A549 (cell line): Measurements from ENCODE around the gene CD63. TPM values are rescaled to one million over a fixed set of nuclear protein-coding genes. Genes with fewer than 3 reads are reported as not detected.
A peak's percentile ranks its signal among the peaks of the same experiment; 100 is the strongest.

Source experiments
- ATAC-seq, 2 experiments: fragments of 200-7000 bp in 1 of 2; fragments of >200 bp in 1 of 2; cut with Nextera tagmentation in 1 of 2; cut with Tn5 transposase in 1 of 2; 3 replicates each; pipeline versions ENCODE4 v1.8.0 to v1.9.1; 2018 to 2020; ENCODE audit warnings: mild to moderate bottlenecking in 1 of 2, moderate library complexity in 1 of 2
- CTCF ChIA-PET: fragments of 300-600 bp; sonication (Branson Sonifier 250); formaldehyde crosslinking; extraction: SDS; loops from one replicate; lab custom pipeline; 2021; ENCODE audit warnings: antibody characterized with exemption, inconsistent platforms; lab: Yijun Ruan, JAX
- POLR2A ChIA-PET: fragments of 350-600 bp; formaldehyde crosslinking; extraction: SDS; loops from one replicate; lab custom pipeline; 2021; ENCODE audit warnings: antibody characterized with exemption, inconsistent platforms; lab: Yijun Ruan, JAX
- DNase-seq, 2 experiments: peaks; one replicate each; pipeline versions ENCODE4 v3.0.0 to v3.0.0-alpha.2; 2011 to 2016; ENCODE audit warnings: low read depth in 1 of 2, low spot score in 1 of 2
- FAIRE-seq: peaks from 2 replicates; lab custom pipeline; 2011; peaks lifted over from hg19 to GRCh38; lab: Jason Lieb, UNC
- H3K27ac ChIP-seq, 2 experiments: fragments of >200 bp; sonication (Bioruptor Twin); formaldehyde crosslinking; 3 replicates each; pipeline ENCODE4 v1.5.1; 2016 to 2017
- H3K4me1 ChIP-seq: fragments of >200 bp; sonication (Bioruptor Twin); formaldehyde crosslinking; 3 replicates; pipeline ENCODE4 v1.6.1; 2016
- H3K4me2 ChIP-seq: fragments of >200 bp; sonication (Bioruptor Twin); formaldehyde crosslinking; 3 replicates; pipeline ENCODE4 v1.6.1; 2016
- H3K4me3 ChIP-seq: fragments of >200 bp; sonication (Bioruptor Twin); formaldehyde crosslinking; 3 replicates; pipeline ENCODE4 v1.5.1; 2016
- H3K9me3 ChIP-seq: fragments of >200 bp; sonication (Bioruptor Twin); formaldehyde crosslinking; 3 replicates; pipeline ENCODE4 v1.6.1; 2016
- CBX2 ChIP-seq: fragments of 200-600 bp; sonication (generic); IDR thresholded peaks from 2 replicates; pipeline ENCODE4 v1.6.1; 2016; ENCODE audit warnings: low read depth, mild to moderate bottlenecking, borderline replicate concordance
- CBX8 ChIP-seq: fragments of 200-600 bp; sonication (generic); IDR thresholded peaks from 2 replicates; pipeline ENCODE4 v1.6.1; 2016
- CEBPB ChIP-seq, 2 experiments: fragments of >200 bp in 1 of 2; sonication (Bioruptor Twin) in 1 of 2; formaldehyde crosslinking in 1 of 2; IDR thresholded peaks; 2 replicates each; pipeline ENCODE4 v1.6.1; 2012 to 2016
- EHMT2 ChIP-seq: fragments of 200-600 bp; sonication (generic); IDR thresholded peaks from 2 replicates; pipeline ENCODE4 v1.6.1; 2016; ENCODE audit warnings: antibody characterized with exemption, low read depth, mild to moderate bottlenecking, moderate library complexity
- HOXA7 ChIP-seq: fragments of 250-450 bp; sonication (Bioruptor Pico); IDR thresholded peaks from 2 replicates; pipeline ENCODE4 v1.5.0; 2020; ENCODE audit warnings: mild to moderate bottlenecking, moderate library complexity
- HOXB5 ChIP-seq: fragments of 250-450 bp; sonication (Bioruptor Pico); IDR thresholded peaks from 2 replicates; pipeline ENCODE4 v1.5.0; 2020; ENCODE audit warnings: mild to moderate bottlenecking, moderate library complexity
- KDM1A ChIP-seq: fragments of 200-600 bp; sonication (generic); IDR thresholded peaks from 2 replicates; pipeline ENCODE4 v1.6.1; 2016; ENCODE audit warnings: low read depth, mild to moderate bottlenecking
- MYC ChIP-seq: IDR thresholded peaks from 2 replicates; pipeline ENCODE4 v1.6.1; 2012; ENCODE audit warnings: mild to moderate bottlenecking, inconsistent platforms, low read length, improper control_type of control experiment, borderline replicate concordance
- NFE2L2 ChIP-seq: fragments of 150-350 bp; conservative IDR thresholded peaks from 2 replicates; pipeline ENCODE4 v1.6.1; 2014; ENCODE audit warnings: low read length
- RAD21 ChIP-seq, 2 experiments: fragments of >200 bp in 1 of 2; sonication (Bioruptor Twin) in 1 of 2; formaldehyde crosslinking in 1 of 2; IDR thresholded peaks in 1 of 2; conservative IDR thresholded peaks in 1 of 2; 2 replicates in 1 of 2; 3 replicates in 1 of 2; pipeline ENCODE4 v1.6.1; 2012 to 2018; ENCODE audit warnings: inconsistent platforms in 1 of 2
- SMC3 ChIP-seq: fragments of >200 bp; sonication (Bioruptor Twin); formaldehyde crosslinking; IDR thresholded peaks from 3 replicates; pipeline ENCODE4 v1.6.1; 2018; ENCODE audit warnings: inconsistent platforms
- ZSCAN20 ChIP-seq: fragments of 250-450 bp; sonication (Bioruptor Pico); IDR thresholded peaks from 2 replicates; pipeline ENCODE4 v1.8.0; 2022; ENCODE audit warnings: mild to moderate bottlenecking, moderate library complexity
- WGBS: methylation state at CpG from one replicate; pipeline ENCODE4 v1.1.6; 2017; ENCODE audit errors: missing lambda C conversion rate; 5-methylcytosine and 5-hydroxymethylcytosine counted together
- polyA plus RNA-seq, 4 experiments: library from polyadenylated mRNA; depleted of rRNA in 3 of 4; stranded (reverse); fragments of >200 nt; fragmentation: RNase III in 1 of 4; extraction: RNeasy Plus Mini Kit Qiagen cat#74134 plus additional on column Dnase treatment in 1 of 4; gene quantifications; 2 replicates in 3 of 4; 3 replicates in 1 of 4; pipeline ENCODE4 v1.2.3, GENCODE V29; 2011 to 2017
- small RNA-seq, 6 experiments: library from RNA; depleted of rRNA; stranded (forward); fragments of <200 nt; gene quantifications; one replicate each; pipeline ENCODE3, GENCODE V24; 2012
- TF ChIP-seq, protein P1 (sequence below): IDR thresholded peaks from 2 replicates; pipeline ENCODE4 v1.6.1; 2012; ENCODE audit warnings: low read depth, borderline replicate concordance
- TF ChIP-seq, protein P2 (sequence below): fragments of >200 bp; sonication (Bioruptor Twin); formaldehyde crosslinking; IDR thresholded peaks from 2 replicates; pipeline ENCODE4 v1.6.1; 2016
- TF ChIP-seq, protein P3 (sequence below): IDR thresholded peaks from 2 replicates; pipeline ENCODE4 v1.6.1; 2012
- TF ChIP-seq, protein P4 (sequence below): fragments of 450-650 bp; IDR thresholded peaks from 2 replicates; pipeline ENCODE4 v1.6.1; 2014; ENCODE audit warnings: antibody characterized with exemption
- TF ChIP-seq, protein P5 (sequence below): fragments of 250-450 bp; sonication (Bioruptor Pico); IDR thresholded peaks from 2 replicates; pipeline ENCODE4 v1.5.0; 2021; ENCODE audit warnings: mild to moderate bottlenecking, moderate library complexity, borderline replicate concordance

The CD63 gene
- polyA plus RNA-seq, 2 of the 4 experiments (the other 2 are of a cell fraction), result 530 to 724 TPM

DNA sequence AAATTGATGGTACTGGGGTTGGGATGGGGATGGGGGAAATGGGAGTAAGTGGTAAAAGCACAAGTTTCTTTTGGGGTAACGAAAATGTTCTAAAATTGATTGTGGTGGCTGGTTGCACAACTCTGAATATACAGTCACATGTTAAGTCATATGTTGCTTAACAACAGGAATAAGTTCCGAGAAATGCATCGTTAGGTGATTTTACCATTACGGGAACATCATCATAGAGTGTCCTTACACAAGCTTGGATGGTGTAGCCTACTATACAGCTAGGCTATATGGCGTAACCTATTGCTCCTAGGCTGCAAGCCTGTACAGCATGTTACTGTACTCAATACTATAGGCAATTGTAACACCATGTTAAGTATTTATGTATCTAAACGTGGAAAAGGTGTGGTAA is 52.1 kb downstream of the CD63 start:
- DNase-seq, result no peak
- no peaks in the 10 kb centered on the region for H3K9me3 ChIP-seq
- CTCF ChIA-PET, result interaction anchor here (1.3 to 2.2 kb wide), 4 partner anchors 20 to 62 kb away, joined by 4 to 9 read pairs (median 6); no protein-coding TSS in a partner anchor
- FAIRE-seq, result no peak
- no peak for ATAC-seq
- TF ChIP-seq CEBPB (IDR thresholded peaks at IDR 0.05), result 0 out of 4 replicates have a peak, but pooled peaks of 1 of the 2 experiments have one; percentile 7
- TF ChIP-seq SMC3, result no peak
- WGBS, result 47% methylated on average over 6 of the region's 6 CpGs
- H3K27ac ChIP-seq, result no peak overlapping the region
- H3K4me1 ChIP-seq, result peaks cover 5% of the 10 kb centered on the region; the same call in 1 of the 3 replicates
- no peak overlapping the region for H3K4me2 ChIP-seq
- H3K4me3 ChIP-seq, result no peak overlapping the region
- POLR2A ChIA-PET, result no interaction called here

DNA sequence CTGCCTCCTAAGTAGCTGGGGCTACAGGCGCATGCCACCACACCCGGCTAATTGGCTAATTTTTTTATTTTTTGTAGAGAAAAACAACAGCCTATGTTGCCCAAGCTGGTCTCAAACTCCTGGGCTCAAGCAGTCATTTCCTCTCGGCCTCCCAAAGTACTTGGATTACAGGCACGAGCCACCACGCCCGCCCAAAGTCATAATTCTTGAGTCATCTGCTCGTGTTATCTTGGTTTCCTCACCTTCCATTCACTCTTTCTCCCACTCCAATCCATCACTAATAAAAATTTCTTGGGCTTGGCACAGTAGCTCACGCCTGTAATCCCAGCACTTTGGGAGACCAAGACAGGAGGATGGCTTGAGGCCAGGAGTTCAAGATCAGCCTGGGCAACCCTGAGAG is 53.1 kb downstream of the CD63 start:
- WGBS, result 56% methylated on average over 8 of the region's 8 CpGs
- TF ChIP-seq, protein P1, sequence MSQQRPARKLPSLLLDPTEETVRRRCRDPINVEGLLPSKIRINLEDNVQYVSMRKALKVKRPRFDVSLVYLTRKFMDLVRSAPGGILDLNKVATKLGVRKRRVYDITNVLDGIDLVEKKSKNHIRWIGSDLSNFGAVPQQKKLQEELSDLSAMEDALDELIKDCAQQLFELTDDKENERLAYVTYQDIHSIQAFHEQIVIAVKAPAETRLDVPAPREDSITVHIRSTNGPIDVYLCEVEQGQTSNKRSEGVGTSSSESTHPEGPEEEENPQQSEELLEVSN, result no peak
- TF ChIP-seq RAD21 (conservative IDR thresholded peaks at IDR 0.05 in 1 of 2, IDR thresholded peaks at IDR 0.05 in 1 of 2) (no peak), MYC (no peak), HOXB5 (no peak), ZSCAN20 (no peak), CBX2 (no peak), KDM1A (no peak), CBX8 (no peak), HOXA7 (CRISPR knock-in tag) (no peak), NFE2L2 (no peak), SMC3 (no peak), EHMT2 (no peak)
- TF ChIP-seq, protein P2, sequence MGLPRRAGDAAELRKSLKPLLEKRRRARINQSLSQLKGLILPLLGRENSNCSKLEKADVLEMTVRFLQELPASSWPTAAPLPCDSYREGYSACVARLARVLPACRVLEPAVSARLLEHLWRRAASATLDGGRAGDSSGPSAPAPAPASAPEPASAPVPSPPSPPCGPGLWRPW, result no peak
- TF ChIP-seq, protein P3, sequence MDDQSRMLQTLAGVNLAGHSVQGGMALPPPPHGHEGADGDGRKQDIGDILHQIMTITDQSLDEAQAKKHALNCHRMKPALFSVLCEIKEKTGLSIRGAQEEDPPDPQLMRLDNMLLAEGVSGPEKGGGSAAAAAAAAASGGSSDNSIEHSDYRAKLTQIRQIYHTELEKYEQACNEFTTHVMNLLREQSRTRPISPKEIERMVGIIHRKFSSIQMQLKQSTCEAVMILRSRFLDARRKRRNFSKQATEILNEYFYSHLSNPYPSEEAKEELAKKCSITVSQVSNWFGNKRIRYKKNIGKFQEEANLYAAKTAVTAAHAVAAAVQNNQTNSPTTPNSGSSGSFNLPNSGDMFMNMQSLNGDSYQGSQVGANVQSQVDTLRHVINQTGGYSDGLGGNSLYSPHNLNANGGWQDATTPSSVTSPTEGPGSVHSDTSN, result no peak
- TF ChIP-seq, protein P4, sequence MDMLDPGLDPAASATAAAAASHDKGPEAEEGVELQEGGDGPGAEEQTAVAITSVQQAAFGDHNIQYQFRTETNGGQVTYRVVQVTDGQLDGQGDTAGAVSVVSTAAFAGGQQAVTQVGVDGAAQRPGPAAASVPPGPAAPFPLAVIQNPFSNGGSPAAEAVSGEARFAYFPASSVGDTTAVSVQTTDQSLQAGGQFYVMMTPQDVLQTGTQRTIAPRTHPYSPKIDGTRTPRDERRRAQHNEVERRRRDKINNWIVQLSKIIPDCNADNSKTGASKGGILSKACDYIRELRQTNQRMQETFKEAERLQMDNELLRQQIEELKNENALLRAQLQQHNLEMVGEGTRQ, result no peak
- TF ChIP-seq, protein P5, sequence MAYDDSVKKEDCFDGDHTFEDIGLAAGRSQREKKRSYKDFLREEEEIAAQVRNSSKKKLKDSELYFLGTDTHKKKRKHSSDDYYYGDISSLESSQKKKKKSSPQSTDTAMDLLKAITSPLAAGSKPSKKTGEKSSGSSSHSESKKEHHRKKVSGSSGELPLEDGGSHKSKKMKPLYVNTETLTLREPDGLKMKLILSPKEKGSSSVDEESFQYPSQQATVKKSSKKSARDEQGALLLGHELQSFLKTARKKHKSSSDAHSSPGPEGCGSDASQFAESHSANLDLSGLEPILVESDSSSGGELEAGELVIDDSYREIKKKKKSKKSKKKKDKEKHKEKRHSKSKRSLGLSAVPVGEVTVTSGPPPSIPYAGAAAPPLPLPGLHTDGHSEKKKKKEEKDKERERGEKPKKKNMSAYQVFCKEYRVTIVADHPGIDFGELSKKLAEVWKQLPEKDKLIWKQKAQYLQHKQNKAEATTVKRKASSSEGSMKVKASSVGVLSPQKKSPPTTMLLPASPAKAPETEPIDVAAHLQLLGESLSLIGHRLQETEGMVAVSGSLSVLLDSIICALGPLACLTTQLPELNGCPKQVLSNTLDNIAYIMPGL (CRISPR knock-in tag), result no peak
- Histone ChIP-seq H3K4me1 (no peaks in the 10 kb centered on the region; the same call in 2 of the 3 replicates), H3K9me3 (no peaks in the 10 kb centered on the region), H3K4me2 (no peak overlapping the region), H3K27ac (no peak overlapping the region), H3K4me3 (no peak overlapping the region)
- CTCF ChIA-PET, result interaction anchor here (1.3 to 1.4 kb wide), 2 partner anchors 63 to 121 kb away, joined by 3 to 4 read pairs; no protein-coding TSS in a partner anchor
- DNase-seq (no peak), FAIRE-seq (no peak), ATAC-seq (no peak)
- POLR2A ChIA-PET, result no interaction called here

Small RNAs within 50 kb of the gene (small RNA-seq; reads per million reads assigned to genes)
- gene AC009779.1 (0 reads per million in 6 experiments), gene RF00017 (0 reads per million in 6 experiments)

Other genes with a start within 250 kb of the CD63 start
- not detected in 2 replicates for gene OR6C68, start 236.6 kb downstream of the CD63 start, polyA plus RNA-seq (2011; rRNA removed)
- gene OR6C68, start 236.6 kb downstream of the CD63 start, polyA plus RNA-seq (2017; fragmentation: RNase III; extraction: RNeasy Plus Mini Kit Qiagen cat#74134 plus additional on column Dnase treatment), result not detected in 3 replicates
- gene OR6C4, start 179.4 kb downstream of the CD63 start, polyA plus RNA-seq (2011; rRNA removed), result not detected in 2 replicates
- not detected in 3 replicates for gene OR6C4, start 179.4 kb downstream of the CD63 start, polyA plus RNA-seq (2017; fragmentation: RNase III; extraction: RNeasy Plus Mini Kit Qiagen cat#74134 plus additional on column Dnase treatment)
- gene OR2AP1, start 156.5 kb downstream of the CD63 start, polyA plus RNA-seq (2011; rRNA removed), result not detected in 2 replicates
- gene OR2AP1, start 156.5 kb downstream of the CD63 start, polyA plus RNA-seq (2017; fragmentation: RNase III; extraction: RNeasy Plus Mini Kit Qiagen cat#74134 plus additional on column Dnase treatment), result not detected in 3 replicates
- gene OR10P1, start 92.1 kb downstream of the CD63 start, polyA plus RNA-seq (2011; rRNA removed), result not detected in 2 replicates
- not detected in 3 replicates for gene OR10P1, start 92.1 kb downstream of the CD63 start, polyA plus RNA-seq (2017; fragmentation: RNase III; extraction: RNeasy Plus Mini Kit Qiagen cat#74134 plus additional on column Dnase treatment)
- gene ITGA7, start 21.1 kb downstream of the CD63 start, polyA plus RNA-seq (2011; rRNA removed), result 1.1 and 1.4 TPM in 2 replicates
- 1.7 to 2.0 TPM (median 1.9 TPM) in 3 replicates for gene ITGA7, start 21.1 kb downstream of the CD63 start, polyA plus RNA-seq (2017; fragmentation: RNase III; extraction: RNeasy Plus Mini Kit Qiagen cat#74134 plus additional on column Dnase treatment)
- gene BLOC1S1, start 13.0 kb downstream of the CD63 start, polyA plus RNA-seq (2011; rRNA removed), result 112 and 115 TPM in 2 replicates
- 129 to 138 TPM (median 134 TPM) in 3 replicates for gene BLOC1S1, start 13.0 kb downstream of the CD63 start, polyA plus RNA-seq (2017; fragmentation: RNase III; extraction: RNeasy Plus Mini Kit Qiagen cat#74134 plus additional on column Dnase treatment)
- 8.1 and 9.1 TPM in 2 replicates for gene RDH5, start 8.6 kb downstream of the CD63 start, polyA plus RNA-seq (2011; rRNA removed)
- gene RDH5, start 8.6 kb downstream of the CD63 start, polyA plus RNA-seq (2017; fragmentation: RNase III; extraction: RNeasy Plus Mini Kit Qiagen cat#74134 plus additional on column Dnase treatment), result 3.4 to 5.4 TPM (median 4.1 TPM) in 3 replicates
- gene GDF11, start 14.1 kb upstream of the CD63 start, polyA plus RNA-seq (2011; rRNA removed), result 1.2 and 1.4 TPM in 2 replicates
- 2.8 to 3.6 TPM (median 3.1 TPM) in 3 replicates for gene GDF11, start 14.1 kb upstream of the CD63 start, polyA plus RNA-seq (2017; fragmentation: RNase III; extraction: RNeasy Plus Mini Kit Qiagen cat#74134 plus additional on column Dnase treatment)
- gene SARNP, start 88.7 kb upstream of the CD63 start, polyA plus RNA-seq (2011; rRNA removed), result 164 and 198 TPM in 2 replicates
- 116 to 126 TPM (median 123 TPM) in 3 replicates for gene SARNP, start 88.7 kb upstream of the CD63 start, polyA plus RNA-seq (2017; fragmentation: RNase III; extraction: RNeasy Plus Mini Kit Qiagen cat#74134 plus additional on column Dnase treatment)
- 93.6 and 138 TPM in 2 replicates for gene ORMDL2, start 89.0 kb upstream of the CD63 start, polyA plus RNA-seq (2011; rRNA removed)
- gene ORMDL2, start 89.0 kb upstream of the CD63 start, polyA plus RNA-seq (2017; fragmentation: RNase III; extraction: RNeasy Plus Mini Kit Qiagen cat#74134 plus additional on column Dnase treatment), result 73.5 to 82.9 TPM (median 79.0 TPM) in 3 replicates
- 11.9 and 23.6 TPM in 2 replicates for gene DNAJC14, start 100.6 kb upstream of the CD63 start, polyA plus RNA-seq (2011; rRNA removed)
- 23.6 to 30.4 TPM (median 29.5 TPM) in 3 replicates for gene DNAJC14, start 100.6 kb upstream of the CD63 start, polyA plus RNA-seq (2017; fragmentation: RNase III; extraction: RNeasy Plus Mini Kit Qiagen cat#74134 plus additional on column Dnase treatment)
- 0.06 and 0.09 TPM in 2 replicates for gene MMP19, start 113.9 kb upstream of the CD63 start, polyA plus RNA-seq (2011; rRNA removed)
- gene MMP19, start 113.9 kb upstream of the CD63 start, polyA plus RNA-seq (2017; fragmentation: RNase III; extraction: RNeasy Plus Mini Kit Qiagen cat#74134 plus additional on column Dnase treatment), result 0.09 to 0.11 TPM (median 0.09 TPM) in 3 replicates
- gene PYM1, start 198.9 kb upstream of the CD63 start, polyA plus RNA-seq (2011; rRNA removed), result 39.2 and 49.5 TPM in 2 replicates
- gene PYM1, start 198.9 kb upstream of the CD63 start, polyA plus RNA-seq (2017; fragmentation: RNase III; extraction: RNeasy Plus Mini Kit Qiagen cat#74134 plus additional on column Dnase treatment), result 27.0 to 30.6 TPM (median 30.4 TPM) in 3 replicates
- gene DGKA, start 202.2 kb upstream of the CD63 start, polyA plus RNA-seq (2011; rRNA removed), result 24.7 and 26.1 TPM in 2 replicates
- gene DGKA, start 202.2 kb upstream of the CD63 start, polyA plus RNA-seq (2017; fragmentation: RNase III; extraction: RNeasy Plus Mini Kit Qiagen cat#74134 plus additional on column Dnase treatment), result 21.0 to 23.7 TPM (median 22.6 TPM) in 3 replicates
- 2.2 and 2.3 TPM in 2 replicates for gene PMEL, start 237.0 kb upstream of the CD63 start, polyA plus RNA-seq (2011; rRNA removed)
- gene PMEL, start 237.0 kb upstream of the CD63 start, polyA plus RNA-seq (2017; fragmentation: RNase III; extraction: RNeasy Plus Mini Kit Qiagen cat#74134 plus additional on column Dnase treatment), result 0.71 to 1.4 TPM (median 1.0 TPM) in 3 replicates
- gene CDK2, start 237.8 kb upstream of the CD63 start, polyA plus RNA-seq (2011; rRNA removed), result 51.0 and 86.3 TPM in 2 replicates
- 41.5 to 53.8 TPM (median 48.3 TPM) in 3 replicates for gene CDK2, start 237.8 kb upstream of the CD63 start, polyA plus RNA-seq (2017; fragmentation: RNase III; extraction: RNeasy Plus Mini Kit Qiagen cat#74134 plus additional on column Dnase treatment)
- gene RAB5B, start 245.1 kb upstream of the CD63 start, polyA plus RNA-seq (2011; rRNA removed), result 90.4 and 93.7 TPM in 2 replicates
- gene RAB5B, start 245.1 kb upstream of the CD63 start, polyA plus RNA-seq (2017; fragmentation: RNase III; extraction: RNeasy Plus Mini Kit Qiagen cat#74134 plus additional on column Dnase treatment), result 27.7 to 37.2 TPM (median 36.3 TPM) in 3 replicates